NCI-H128 (cell line): ENCODE data around the gene CDC42SE2.
"Not testable (repeated sequence)": the region's sequence is repeated elsewhere in the genome, so short reads cannot be mapped to it uniquely, and the experiment has no call there.

Source experiments
- DNase-seq: peaks from one replicate; lab custom pipeline; 2025; ENCODE audit not compliant: unreplicated experiment; lab: John Stamatoyannopoulos, UW

The CDC42SE2 gene

DNA sequence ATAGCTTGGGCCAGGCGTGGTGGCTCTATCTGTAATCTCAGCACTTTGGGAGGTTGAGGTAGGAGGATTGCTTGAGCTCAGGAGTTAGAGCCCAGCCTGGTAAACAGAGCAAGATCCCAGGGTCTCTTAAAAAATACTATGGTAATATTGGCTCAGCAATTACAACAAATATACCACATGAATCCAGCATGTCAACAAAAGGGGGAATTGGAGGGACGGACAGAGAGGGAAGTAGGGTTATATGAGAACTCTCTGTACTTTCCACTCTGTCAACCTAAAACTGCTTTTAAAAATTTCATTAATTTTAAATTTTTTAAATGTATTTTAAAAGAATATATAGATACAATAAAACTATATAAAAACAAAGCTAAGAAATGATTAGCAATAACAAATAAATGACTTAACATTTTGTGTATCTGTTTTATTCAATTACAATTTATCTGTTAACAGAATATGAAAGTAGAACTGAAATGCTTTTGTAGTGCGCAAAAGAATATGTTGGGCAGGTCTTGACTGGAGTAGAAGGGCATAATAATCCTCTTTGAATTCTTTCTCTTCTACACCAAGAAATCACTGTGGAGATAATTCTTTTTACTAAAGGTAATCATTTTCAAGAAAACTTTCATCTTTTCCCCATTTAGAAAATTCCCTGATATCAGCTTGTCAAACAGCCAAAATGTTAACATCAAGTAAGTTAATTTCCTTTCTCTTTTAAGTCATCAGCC lies 12.9 kb upstream of the CDC42SE2 start:
- no peak for DNase-seq

DNA sequence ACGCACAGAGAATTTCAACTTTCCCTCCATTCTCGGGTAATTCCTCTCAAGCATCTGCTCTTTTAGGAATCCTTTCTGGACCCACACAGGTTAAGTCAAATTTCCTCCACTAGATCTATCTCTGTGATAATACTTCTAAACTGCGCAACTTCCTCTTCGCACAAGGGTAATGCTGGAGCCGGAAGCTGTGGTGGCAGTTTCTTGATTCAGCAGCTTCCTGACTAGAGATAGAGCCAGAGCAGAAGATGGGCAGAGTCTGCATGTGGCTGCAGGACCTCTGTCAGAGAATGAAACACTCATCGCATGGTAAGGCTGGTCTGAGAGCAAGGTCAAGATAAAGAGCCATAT lies 11.1 kb upstream of the CDC42SE2 start:
- no peak for DNase-seq

DNA sequence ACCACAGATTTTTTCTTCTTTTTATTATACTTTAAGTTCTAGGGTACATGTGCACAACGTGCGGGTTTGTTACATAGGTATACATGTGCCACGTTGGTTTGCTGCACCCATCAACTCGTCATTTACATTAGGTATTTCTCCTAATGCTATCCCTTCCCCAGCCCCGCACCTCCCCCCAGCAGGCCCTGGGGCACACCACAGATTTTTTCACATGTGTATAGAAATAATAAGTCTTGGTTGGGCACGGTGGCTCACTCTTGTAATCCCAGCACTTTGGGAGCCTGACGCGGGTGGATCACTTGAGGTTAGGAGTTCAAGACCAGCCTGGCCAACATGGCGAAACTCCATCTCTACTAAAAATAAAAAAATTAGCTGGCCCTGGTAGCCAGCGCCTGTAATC lies 9.8 kb upstream of the CDC42SE2 start:
- not testable (repeated sequence) for DNase-seq

DNA sequence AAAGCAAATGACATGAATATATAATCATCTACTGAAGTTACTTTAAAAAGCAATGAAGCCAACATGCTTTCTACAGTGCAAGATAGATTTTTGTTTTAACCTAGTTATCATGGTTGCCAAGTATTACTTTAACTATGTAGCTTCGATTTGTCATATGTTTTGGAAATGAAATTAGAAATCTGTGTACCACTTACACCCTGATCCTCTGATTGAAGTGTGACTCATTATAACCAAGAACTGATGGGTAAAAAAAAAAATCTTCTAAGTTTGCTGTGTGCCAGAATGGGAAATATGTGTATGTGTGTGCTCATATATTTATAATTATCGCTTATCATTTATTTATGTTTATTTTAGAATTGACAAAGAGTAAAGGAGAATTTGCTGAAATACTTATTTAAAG lies 9.1 kb upstream of the CDC42SE2 start:
- no peak for DNase-seq

DNA sequence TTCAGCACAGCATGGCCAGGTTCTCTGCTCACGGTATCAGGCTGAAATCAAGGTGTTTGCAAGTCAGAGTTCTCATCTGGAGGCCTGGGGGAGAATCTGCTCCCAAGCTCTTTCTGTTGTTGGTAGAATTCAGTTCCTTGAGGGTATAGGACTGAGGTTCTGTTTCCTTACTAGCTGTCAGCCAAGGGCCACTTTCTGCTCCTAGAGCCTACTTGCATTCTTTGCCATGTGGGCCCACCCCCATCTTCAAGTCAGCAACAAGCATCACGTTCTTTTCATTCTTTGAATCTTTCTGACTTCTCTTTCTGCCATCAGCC lies 7.4 kb upstream of the CDC42SE2 start:
- DNase-seq, result no peak

DNA sequence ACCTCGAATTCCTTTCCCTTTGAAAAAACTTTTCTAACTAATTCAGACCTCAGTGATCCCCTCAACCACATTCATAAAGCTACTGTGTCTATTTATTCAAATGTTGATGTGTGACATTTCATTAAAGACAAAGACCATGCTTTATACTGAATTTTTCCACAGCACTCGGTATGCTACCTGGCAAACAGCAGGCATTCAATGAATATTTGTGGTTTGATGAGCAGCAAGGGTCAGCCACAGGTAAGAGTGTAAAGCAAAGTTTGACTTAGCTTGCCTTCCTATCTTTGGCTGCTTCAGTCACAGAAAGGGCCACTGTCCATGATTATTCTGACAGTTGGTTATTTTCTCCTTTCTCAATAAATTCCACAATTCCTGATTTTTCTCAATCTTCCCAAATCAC lies 5.1 kb upstream of the CDC42SE2 start:
- DNase-seq, result no peak

DNA sequence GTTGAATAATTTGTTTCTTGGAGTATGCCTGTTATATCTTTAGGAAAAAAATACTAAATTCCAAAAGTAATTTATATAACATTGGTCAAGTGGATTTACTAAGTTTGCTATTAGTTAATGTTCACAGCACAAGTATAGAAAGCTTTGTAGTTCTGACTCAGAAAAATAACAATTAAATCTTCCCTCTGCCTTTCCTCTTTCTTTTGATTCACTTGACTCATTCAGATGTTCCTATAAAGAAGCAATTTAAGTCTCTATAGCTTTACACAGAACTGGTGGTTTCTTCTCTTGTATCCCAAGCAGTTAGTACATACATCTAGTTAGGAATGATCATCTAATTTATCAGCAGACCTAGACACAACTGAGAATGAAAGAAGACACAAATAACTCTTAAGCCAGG lies 4.5 kb upstream of the CDC42SE2 start:
- no peak for DNase-seq

DNA sequence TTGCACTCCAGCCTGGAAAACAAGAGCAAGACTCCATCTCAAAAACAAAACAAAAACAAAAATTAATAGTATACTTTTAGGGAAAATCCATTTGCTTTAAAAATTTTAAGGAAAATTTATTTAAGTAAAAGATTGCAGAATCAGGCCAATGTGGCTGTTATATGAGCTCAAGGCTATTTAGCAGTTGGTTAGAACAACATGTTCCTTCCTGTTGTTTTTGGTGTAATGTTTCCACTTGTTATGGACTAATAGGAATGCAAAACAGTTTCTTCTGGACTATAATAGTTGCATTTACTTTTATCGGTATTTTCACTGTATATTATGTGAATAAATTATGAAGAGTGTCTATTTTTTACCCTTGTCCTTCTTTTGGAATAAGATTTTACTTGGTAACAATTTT lies 3.0 kb upstream of the CDC42SE2 start:
- DNase-seq, result no peak

DNA sequence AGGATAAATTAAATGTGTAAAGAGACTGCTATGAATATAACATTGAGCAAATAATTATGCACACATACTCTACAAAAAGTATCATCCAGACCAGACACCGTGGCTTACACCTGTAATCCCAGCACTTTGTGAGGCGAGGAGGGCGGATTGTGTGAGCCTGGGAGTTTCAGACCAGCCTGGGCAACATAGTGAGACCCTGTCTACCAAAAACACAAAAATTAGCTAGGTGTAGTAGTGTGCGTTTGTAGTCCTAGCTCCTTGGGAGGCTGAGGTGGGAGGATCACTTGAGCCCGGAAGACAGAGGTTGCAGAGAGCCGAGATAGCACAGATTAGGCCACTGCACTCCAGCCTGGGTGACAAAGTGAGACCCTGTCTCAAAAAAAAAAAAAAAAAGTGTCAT lies 2.4 kb upstream of the CDC42SE2 start:
- no peak for DNase-seq

DNA sequence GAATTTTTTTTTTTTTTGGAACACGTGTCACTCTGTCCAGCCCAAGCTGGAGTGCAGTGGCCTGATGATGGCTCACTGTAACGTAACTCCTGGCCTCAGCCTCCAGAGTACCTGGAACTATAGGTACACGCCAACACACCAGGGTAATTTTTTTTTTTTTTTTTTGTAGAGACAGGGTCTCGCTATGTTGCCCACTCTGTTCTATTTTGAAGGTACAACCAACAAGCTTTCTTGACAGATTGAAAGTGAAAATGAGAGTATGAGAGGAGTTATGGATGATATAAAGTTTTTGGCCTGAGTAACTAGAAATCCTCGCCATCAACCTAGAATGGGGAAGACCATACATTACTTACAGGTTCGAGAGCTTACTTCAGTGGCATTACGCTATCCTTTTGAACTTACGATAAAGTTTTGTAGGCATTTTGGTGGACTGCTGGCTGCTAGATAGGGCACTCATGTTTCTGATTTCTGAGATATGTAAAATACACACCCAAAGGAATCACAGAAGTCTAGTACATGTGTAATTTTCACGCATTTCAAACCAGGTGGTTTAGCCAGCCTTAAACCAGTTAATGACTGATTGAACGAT lies 806 bp upstream of the CDC42SE2 start:
- no peak for DNase-seq

DNA sequence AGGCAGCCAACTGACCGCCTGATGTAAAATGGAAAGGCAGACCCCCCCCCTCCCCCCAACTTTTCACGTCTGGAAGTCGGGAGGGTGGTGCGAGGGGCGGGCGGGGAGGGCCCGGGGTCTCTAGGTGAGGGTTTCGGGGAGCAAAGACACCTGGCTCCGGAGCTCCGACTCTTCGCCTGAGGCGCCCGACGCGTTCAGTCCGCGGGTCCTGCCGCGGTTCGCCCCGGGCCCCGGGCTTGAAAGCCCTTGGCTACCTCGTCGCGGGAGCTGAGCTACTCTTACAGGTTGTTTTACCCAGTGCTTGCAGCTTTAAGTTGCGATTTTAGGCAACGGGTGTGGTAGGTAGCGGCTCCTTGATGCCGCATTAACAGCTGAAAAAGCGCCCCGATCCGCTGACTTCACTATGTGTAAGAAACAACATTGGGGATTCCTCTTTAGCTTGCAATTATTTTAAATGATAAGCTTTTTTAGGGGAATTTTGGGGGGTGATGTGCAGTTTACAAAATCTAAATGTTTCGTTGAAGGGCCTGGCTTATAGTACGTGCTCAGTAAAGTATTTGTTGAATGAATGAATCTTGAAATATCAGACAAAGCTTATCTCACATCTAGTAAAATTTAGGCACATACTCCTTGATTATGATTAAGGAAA lies 722 bp downstream of the CDC42SE2 start:
- DNase-seq, result no peak

DNA sequence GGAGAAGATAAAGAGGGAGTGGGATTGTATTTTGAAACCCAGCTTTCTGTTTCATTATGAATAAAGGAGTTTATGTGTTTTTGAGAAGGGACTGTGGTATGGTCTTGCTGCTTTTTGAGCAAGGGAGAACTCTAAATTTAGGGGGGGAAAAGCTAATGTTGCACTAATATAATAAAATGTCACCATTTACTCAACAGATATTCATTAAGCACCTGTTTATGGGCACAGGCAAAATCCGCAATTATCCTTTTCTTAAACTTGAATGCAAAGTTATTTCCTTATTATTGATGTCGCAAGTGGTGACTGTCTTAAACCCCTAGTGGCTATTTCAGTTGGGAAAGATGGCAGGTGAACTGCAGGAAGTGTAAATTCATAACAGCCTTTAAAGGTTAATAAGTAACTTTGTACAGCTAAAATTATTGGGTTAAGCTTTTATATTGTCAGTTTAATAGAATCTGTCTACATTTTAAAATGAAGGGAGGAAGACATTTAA lies 1.5 kb downstream of the CDC42SE2 start:
- no peak for DNase-seq

DNA sequence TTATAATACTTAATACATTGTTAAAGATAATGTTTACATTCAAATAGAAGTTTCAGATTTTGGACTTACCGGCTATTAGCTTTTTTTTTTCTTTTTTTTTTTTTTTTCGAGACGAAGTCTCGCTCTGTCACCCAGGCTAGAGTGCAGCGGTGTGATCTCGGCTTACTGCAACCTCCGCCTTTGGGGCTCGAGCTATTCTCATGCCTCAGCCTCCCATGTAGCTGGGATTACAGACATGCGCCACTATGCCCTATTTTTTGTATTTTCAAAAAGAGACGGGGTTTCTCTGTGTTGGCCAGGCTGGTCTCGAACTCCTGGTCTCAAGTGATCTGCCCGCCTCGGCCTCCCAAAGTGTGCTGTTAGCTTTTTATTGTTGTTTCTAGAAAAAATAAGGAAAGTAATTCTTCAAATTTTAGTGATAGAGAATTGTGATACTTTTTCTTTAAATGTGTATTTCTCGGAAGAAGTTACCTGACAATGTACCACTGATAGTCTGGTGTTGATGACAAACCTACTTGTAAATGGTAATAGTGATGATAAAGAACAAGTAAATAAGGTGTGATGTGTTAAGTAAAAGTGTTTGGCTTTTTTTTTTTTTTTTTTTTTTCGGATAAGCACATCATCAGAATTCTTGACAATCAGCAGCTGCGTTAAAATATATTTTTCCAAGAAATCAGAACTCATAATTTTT lies 2.7 kb downstream of the CDC42SE2 start:
- DNase-seq, result no peak

DNA sequence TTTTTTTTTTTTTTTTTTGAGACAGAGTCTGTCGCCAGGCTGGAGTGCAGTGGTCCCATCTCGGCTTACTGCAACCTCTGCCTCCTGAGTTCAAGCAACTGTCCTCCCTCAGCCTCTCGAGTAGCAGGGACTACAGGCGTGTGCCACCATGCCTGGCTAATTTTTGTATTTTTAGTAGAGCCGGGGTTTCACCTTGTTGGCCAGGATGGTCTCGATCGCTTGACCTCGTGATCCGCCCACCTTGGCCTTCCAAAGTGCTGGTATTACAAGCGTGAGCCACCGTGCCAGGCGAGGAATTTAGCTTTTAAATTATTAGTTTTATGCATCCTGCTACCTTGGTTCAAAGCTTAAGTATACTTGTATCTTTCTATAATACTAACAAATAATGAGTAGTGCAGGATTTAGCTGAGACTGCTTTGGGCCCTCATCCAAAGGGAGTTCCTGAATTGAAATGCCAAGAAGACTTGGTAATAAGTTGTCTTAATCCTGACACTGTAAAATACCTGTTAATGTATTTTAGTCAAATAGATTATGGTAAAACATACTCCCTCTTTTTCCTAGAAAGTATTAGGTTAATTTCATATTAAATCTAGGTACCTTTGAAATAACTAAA lies 5.0 kb downstream of the CDC42SE2 start:
- no peak for DNase-seq

DNA sequence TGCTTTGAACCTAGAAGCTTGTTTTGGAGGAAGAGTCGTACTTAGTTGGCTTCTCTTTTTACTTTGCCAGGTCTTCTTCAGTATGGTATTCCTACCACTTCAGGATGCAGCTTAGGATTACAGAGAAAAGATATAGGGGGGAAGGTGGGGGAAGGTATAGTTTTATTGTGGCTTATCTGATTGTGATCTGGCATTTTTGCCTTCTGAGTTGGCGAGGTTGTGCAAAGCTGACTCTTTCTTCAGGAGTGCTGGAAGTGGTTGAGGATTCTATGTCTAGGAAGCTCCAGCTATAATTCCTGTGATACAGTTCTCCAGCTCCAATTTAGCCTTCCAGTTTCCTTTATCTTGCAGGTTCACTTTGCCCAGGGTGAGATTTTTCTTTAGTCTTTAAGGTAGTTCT lies 7.0 kb downstream of the CDC42SE2 start:
- DNase-seq, result no peak

DNA sequence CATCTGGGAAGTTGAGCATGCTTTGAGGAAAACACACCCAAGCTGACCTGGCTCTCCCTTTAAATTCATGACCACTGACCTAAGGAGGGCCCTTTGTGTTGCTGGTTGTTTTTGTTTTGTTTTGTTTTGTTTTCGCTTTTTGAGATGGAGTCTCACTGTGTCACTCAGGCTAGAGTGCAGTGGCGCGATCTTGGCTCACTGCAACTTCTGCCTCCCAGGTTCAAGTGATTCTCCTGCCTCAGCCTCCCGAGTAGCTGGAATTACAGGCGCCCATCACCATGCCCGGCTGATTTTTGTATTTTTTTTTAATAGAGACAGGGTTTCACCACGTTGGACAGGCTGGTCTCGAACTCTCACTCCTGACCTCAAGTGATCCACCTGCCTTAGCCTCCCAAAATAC lies 8.0 kb downstream of the CDC42SE2 start:
- not testable (repeated sequence) for DNase-seq

DNA sequence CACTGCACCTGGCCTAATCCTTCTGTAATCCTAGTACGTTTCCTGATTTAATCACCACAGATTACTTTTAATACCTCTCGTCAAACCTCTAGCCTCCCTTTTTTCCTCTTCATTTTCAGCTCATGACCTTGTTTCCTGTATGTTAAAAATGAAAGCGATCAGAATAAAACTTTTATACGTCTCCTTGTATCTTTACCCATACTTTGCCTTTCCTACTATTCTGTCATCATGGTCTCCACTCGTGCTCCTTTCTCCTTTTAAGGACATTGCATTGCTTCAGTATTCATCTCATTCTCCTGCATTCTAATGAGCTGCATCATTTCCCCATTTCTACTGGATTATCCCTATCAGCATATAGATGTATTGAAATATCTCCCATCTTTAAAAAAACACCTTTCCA lies 8.5 kb downstream of the CDC42SE2 start:
- no peak for DNase-seq

DNA sequence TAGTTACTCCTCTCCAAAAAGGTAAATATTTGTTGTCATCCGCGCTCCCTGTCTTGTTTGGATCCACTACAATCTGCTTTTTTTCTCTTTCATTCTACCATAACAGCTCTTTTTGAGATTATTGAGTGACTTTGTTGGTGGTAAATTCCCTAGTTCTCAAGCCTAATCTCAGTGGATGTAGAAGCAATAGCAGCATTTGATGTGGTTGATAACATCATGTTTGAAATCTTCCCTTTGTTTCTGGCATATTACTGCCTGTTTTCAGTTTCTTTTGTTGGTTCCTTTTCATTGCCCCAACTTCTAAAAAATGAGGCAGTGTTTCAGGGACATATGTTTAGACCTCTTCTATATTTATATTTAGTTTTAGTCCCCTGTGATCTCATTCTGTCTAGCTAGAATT lies 8.9 kb downstream of the CDC42SE2 start:
- no peak for DNase-seq

DNA sequence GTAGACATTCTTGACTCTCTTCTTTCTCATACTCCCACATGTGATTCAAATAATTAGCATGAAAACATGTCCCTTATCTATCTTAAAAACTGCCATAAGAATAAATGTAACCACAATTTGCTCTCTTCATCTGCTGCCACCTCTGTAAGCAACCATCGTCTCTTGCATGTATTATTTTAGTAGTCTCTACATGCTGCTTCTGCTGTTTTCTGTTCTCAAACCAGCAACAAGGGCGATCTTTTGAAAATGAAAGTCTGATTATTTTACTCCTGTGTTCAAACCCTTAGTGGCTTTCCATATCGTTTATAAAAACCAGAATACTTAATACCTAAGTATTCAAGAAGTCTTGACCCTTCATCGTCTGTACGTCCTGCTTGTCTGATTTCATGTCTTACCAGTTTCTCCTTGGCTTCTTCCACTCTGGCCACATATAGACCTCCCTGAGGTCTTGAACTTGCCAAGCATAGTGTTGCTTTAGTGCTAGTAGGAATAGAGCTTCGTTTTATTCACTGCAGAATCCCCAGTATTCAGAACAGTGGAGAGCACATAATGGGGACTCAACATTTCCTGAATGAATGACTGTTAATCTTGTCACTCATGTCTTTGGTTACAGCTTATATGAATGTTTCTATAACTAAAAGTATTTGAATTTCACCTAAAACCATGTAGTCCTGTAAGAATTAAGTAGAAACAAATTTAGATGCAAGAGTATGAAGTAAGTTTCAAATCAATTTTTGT lies 10.6 kb downstream of the CDC42SE2 start:
- DNase-seq, result no peak

DNA sequence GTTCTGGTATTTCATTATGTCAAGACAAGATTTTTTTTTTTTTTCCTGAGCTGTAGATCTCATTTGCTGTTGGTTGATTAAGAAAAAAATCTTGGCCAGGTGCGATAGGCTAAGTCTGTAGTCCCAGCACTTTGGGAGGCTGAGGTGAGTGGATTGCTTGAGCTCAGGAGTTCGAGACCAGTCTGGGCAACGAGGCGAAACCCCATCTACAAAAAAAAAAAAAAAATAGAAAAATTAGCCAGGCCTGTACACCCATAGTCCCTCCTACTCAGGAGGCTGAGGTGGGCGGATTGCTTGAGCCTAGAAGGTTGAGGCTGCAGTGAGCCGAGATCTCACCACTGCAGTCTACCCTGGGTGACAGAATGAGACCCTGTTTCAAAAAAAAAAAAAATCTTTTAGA lies 12.2 kb downstream of the CDC42SE2 start:
- no peak for DNase-seq

DNA sequence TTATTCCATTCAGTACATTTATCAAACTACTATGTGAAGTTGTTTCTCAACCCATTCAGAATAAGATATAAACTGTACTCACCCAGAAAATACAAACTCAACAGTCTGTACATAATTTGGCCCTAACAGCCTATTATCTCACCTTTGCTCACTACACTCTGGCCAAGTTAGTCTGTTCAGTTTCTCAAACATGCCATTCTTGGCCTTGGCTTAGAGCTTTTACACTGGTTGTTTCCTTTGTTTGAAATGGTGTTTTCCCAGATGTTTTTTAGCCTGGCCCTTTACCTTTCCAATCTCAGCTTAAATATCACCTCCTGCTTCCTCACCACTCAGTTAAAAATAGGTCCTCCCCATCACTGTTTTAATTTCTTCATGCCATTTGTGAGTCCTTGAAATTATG lies 13.6 kb downstream of the CDC42SE2 start:
- DNase-seq, result no peak
